ENCODE measurements around the gene IFFO2. TPM values are rescaled to one million over a fixed set of nuclear protein-coding genes. Genes with fewer than 3 reads are reported as not detected.
A peak's percentile ranks its signal among the peaks of the same experiment; 100 is the strongest.

IFFO2 gene
- total RNA-seq, 4 donors from 2014 or later: 4.1 to 19.4 (median 7.3) TPM

DNA sequence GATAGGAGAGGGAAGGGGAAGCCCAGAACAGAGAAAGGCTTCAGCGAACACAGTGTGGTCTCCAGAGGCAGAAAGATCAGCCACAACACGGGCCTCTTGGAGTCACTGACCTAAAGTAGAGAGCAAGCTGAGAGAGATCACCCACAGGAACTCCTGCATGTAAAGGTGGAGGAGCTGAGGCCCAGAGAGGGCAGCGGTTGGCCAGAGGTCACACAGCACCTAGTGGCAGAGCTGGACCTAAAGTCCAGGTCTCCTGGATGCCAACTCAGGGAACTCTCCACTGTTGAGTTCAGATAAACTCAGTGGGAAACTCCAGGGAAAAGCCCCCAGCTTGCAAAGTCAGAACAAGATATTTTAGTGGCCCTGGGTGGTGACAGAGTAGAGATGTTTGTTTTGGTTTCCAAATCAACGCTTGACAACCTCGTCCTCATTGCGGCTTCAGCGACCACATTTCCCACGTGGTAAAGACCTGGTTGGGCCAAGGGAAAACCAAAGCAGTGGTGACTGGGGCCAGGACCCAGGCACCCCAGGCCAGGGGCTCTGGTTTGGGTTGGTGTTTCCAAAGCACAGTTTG is 4.6 kb downstream of the IFFO2 start:
- no peak for DNase-seq
- TF ChIP-seq, protein P1, sequence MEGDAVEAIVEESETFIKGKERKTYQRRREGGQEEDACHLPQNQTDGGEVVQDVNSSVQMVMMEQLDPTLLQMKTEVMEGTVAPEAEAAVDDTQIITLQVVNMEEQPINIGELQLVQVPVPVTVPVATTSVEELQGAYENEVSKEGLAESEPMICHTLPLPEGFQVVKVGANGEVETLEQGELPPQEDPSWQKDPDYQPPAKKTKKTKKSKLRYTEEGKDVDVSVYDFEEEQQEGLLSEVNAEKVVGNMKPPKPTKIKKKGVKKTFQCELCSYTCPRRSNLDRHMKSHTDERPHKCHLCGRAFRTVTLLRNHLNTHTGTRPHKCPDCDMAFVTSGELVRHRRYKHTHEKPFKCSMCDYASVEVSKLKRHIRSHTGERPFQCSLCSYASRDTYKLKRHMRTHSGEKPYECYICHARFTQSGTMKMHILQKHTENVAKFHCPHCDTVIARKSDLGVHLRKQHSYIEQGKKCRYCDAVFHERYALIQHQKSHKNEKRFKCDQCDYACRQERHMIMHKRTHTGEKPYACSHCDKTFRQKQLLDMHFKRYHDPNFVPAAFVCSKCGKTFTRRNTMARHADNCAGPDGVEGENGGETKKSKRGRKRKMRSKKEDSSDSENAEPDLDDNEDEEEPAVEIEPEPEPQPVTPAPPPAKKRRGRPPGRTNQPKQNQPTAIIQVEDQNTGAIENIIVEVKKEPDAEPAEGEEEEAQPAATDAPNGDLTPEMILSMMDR (IDR thresholded peaks at IDR 0.05): no peak
- no peak for TF ChIP-seq POLR2A (IDR thresholded peaks at IDR 0.05)
- Histone ChIP-seq H3K36me3 (no peaks in the 10 kb centered on the region), H3K27me3 (no peaks in the 10 kb centered on the region), H3K4me3 (no peak overlapping the region), H3K27ac (peak overlapping the region; percentile 82 to 92), H3K4me1 (peaks cover 9 to 43% of the 10 kb centered on the region in 2 donors), H3K9me3 (no peaks in the 10 kb centered on the region)
- intact Hi-C loops (cut with DNase I; ENCODE audit: low total_unique reads): no loop called here

DNA sequence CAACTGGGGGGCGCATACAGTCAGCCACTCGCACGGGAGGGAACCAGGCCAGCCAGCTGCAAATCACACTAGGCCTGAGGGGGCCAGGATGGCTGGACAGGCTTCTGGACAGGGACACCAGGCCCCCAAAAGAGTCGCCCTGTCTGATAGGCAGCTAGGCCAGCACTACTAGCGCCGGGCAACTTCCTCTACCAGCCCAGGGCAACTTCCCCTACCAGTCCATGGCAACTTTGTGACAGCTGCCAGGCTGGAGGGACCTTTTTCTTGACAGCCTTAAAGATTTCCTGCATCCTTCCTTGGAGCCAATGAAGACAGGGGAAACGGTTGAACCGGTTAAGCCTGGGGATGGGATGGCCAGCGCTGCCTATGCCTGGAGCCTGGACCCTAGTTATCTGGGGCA is 5.1 kb downstream of the IFFO2 start:
- no peaks in the 10 kb centered on the region for H3K36me3 ChIP-seq
- H3K4me1 ChIP-seq: peaks cover 9 to 43% of the 10 kb centered on the region in 2 donors
- no peaks in the 10 kb centered on the region for H3K9me3 ChIP-seq
- no peak for TF ChIP-seq POLR2A (IDR thresholded peaks at IDR 0.05)
- TF ChIP-seq, protein P1 (IDR thresholded peaks at IDR 0.05): no peak
- peak overlapping the region; percentile 82 to 92 for H3K27ac ChIP-seq
- no peak overlapping the region for H3K4me3 ChIP-seq
- H3K27me3 ChIP-seq: no peaks in the 10 kb centered on the region
- DNase-seq: no peak
- intact Hi-C loops (cut with DNase I; ENCODE audit: low total_unique reads): no loop called here

DNA sequence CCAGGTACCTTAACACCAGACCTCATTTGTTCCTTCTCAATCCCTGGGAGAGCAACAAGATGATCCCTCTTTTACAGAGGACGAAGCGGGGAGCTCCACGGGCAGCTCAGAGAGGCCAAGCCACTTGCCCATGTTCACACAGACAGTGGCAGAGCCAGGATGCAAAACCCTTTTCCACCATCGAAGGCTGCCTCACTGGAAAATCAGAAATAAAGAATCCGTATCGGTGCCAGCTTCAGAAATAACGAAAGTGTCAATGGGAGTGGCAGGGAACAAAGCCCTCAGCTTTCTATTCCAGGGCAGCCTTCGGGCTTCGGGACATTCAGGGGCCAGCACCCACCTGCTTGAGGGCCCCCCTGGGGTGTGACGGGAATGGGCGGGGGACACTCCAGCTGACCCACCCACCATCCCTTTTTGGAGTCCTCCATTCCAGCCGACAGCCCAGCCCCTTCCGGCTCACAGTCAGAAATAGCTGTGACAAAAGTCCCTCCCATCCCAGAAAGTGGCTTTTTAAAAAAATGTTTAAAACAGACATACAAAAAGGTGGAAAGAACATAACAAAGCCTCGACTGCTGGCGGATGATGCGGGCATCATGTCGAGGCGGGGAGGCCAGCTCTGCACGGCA is 6.0 kb downstream of the IFFO2 start:
- Histone ChIP-seq H3K9me3 (no peaks in the 10 kb centered on the region), H3K27me3 (no peaks in the 10 kb centered on the region), H3K27ac (peak overlapping the region; percentile 82 to 92), H3K4me1 (peaks cover 9 to 44% of the 10 kb centered on the region in 2 donors), H3K36me3 (no peaks in the 10 kb centered on the region), H3K4me3 (peak overlapping the region; percentile 7 to 15)
- peak in 1 of 2 donors; percentile 48 for DNase-seq
- intact Hi-C loops (cut with DNase I; ENCODE audit: low total_unique reads): no loop called here
- TF ChIP-seq POLR2A (IDR thresholded peaks at IDR 0.05): peak in 1 of 2 donors; percentile 26
- TF ChIP-seq, protein P1 (IDR thresholded peaks at IDR 0.05): no peak

DNA sequence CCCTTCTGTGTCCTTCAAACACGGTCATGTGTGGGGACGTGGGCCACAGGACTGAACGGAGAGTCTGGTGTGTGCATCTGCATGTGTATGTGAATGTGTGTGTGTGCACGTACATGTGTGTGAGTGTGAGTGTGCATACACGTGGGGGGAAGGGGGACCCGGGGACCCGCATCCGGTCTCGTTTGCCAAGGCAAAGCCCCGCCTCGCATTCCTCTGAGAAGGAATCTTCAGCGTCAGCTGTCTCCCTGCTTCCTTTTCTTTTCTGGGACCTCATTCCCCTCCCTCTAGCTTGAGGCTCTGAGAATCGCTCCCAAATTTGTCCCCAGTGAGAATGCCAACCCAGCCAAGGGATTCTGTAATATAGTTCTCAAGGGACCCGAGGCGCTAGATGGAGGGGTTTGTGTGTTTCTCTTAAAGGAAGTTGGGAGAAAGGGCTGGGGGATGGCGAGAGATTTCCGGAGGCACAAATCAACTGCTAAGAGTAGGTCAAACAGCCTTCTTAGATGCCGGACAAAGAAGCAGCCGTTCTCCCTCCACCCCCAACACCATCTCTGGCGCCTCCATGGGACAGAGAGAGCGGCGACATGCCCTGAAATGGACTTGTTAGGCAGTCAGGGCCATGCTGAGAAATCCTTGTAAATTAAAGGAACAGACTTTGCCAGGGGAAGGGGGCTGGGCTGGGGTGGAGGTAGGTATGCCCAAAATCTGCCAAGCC is 6.6 kb downstream of the IFFO2 start:
- Histone ChIP-seq H3K9me3 (no peaks in the 10 kb centered on the region), H3K36me3 (no peaks in the 10 kb centered on the region), H3K27me3 (no peaks in the 10 kb centered on the region), H3K27ac (peak overlapping the region; percentile 82 to 92), H3K4me3 (peak overlapping the region; percentile 7 to 15), H3K4me1 (peaks cover 9 to 45% of the 10 kb centered on the region in 2 donors)
- TF ChIP-seq POLR2A (IDR thresholded peaks at IDR 0.05): no peak
- TF ChIP-seq, protein P1 (IDR thresholded peaks at IDR 0.05): no peak
- intact Hi-C loops (cut with DNase I; ENCODE audit: low total_unique reads): loop anchor here (5.0 kb wide), 1 partner anchor 38 kb away; no protein-coding TSS in a partner anchor
- DNase-seq: peak in 1 of 2 donors; percentile 50
